Muscle of leg (tissue), 11 donors: ENCODE results near the gene ERBIN. TPM values are rescaled to one million over a fixed set of nuclear protein-coding genes. Genes with fewer than 3 reads are reported as not detected.
"Not testable (repeated sequence)": the region's sequence is repeated elsewhere in the genome, so short reads cannot be mapped to it uniquely, and the experiment has no call there.

ENCODE experiments used
- DNase-seq: peaks from one replicate; pipeline ENCODE4 v3.0.0; 2013
- H3K27ac ChIP-seq: one replicate; pipeline ENCODE4 v1.5.1; 2013; ENCODE audit warnings: mild to moderate bottlenecking, low read length, control low read depth
- H3K27me3 ChIP-seq: one replicate; pipeline ENCODE4 v1.6.1; 2013; ENCODE audit warnings: low read length; ENCODE audit not compliant: control insufficient read depth, insufficient read depth
- H3K36me3 ChIP-seq: one replicate; pipeline ENCODE4 v1.6.1; 2013; ENCODE audit warnings: low read length; ENCODE audit not compliant: control insufficient read depth, insufficient read depth
- H3K4me1 ChIP-seq: one replicate; pipeline ENCODE4 v1.6.1; 2013; ENCODE audit warnings: low read length; ENCODE audit not compliant: control insufficient read depth, insufficient read depth
- H3K4me3 ChIP-seq: one replicate; pipeline ENCODE4 v1.5.1; 2013; ENCODE audit warnings: low read length, control low read depth
- H3K9me3 ChIP-seq: replicated peaks from 2 replicates; pipeline ENCODE4 v1.6.1; 2013; ENCODE audit warnings: low read depth, low read length; ENCODE audit not compliant: control insufficient read depth
- WGBS: methylation state at CpG from one replicate; pipeline ENCODE4 v1.1.5; 2013; ENCODE audit warnings: missing lambda C conversion rate; ENCODE audit not compliant: insufficient coverage; 5-methylcytosine and 5-hydroxymethylcytosine counted together
- polyA plus RNA-seq, 8 donors: library from polyadenylated mRNA; unstranded; fragments of 120-200 nt; gene quantifications; one replicate each; pipeline versions ENCODE4 v1.2.1 to v1.2.3, GENCODE V29; 2013; ENCODE audit warnings: inconsistent platforms in 1 of 8, low replicate concordance in 1 of 8; ENCODE audit not compliant: insufficient read length in 8 of 8, insufficient read depth in 1 of 8
- total RNA-seq: library from RNA; stranded (reverse); fragments of 120-200 nt; gene quantifications from one replicate; pipeline ENCODE4 v1.2.4, GENCODE V29; 2013

Gene ERBIN
- total and polyA plus RNA-seq, 9 donors = 33.1 to 53.5 (median 44.8) TPM

GRCh38 chr5:65952259-65952658 is 25.9 kb downstream of the ERBIN start:
- H3K9me3 ChIP-seq = no peaks in the 10 kb centered on the region
- no peak overlapping the region for H3K27ac ChIP-seq
- no CpG with 5 or more reads among the region's 1 CpG for WGBS
- H3K36me3 ChIP-seq = no peaks in the 10 kb centered on the region
- DNase-seq = no peak
- no peaks in the 10 kb centered on the region for H3K27me3 ChIP-seq
- H3K4me1 ChIP-seq = no peaks in the 10 kb centered on the region
- no peak overlapping the region for H3K4me3 ChIP-seq

DNA sequence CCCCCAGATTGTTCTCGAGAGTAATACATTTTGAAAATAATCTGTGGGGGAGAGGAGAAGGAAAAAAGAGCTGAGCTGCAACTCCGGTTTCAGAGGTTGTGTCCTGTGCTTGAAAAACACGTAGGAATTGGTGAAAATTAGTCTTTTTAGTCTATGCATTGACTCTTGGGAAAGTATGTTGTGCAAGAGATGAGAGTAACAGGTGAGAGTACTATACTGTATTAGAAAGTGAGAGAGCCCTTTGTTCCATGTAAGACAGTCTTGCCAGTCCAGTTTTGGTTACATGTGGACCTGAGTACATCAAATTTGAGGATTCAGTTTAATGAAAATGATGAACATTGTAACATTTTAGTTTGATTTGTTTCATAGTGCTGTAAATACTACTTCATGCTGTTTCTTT is 27.8 kb downstream of the ERBIN start:
- Histone ChIP-seq H3K4me3 (no peak overlapping the region), H3K4me1 (no peaks in the 10 kb centered on the region), H3K9me3 (no peaks in the 10 kb centered on the region), H3K36me3 (no peaks in the 10 kb centered on the region), H3K27ac (no peak overlapping the region), H3K27me3 (no peaks in the 10 kb centered on the region)
- WGBS = 82% methylated on average over 2 of the region's 3 CpGs
- DNase-seq = no peak

- H3K27ac ChIP-seq = no peak overlapping the region
- DNase-seq = no peak
- no peaks in the 10 kb centered on the region for H3K4me1 ChIP-seq
- no peaks in the 10 kb centered on the region for H3K36me3 ChIP-seq
- WGBS = no CpG with 5 or more reads among the region's 3 CpGs
- no peak overlapping the region for H3K4me3 ChIP-seq
- no peaks in the 10 kb centered on the region for H3K27me3 ChIP-seq
- H3K9me3 ChIP-seq = no peaks in the 10 kb centered on the region
These were observed 29.4 kb downstream of the ERBIN start for GRCh38 chr5:65955746-65956145.

DNA sequence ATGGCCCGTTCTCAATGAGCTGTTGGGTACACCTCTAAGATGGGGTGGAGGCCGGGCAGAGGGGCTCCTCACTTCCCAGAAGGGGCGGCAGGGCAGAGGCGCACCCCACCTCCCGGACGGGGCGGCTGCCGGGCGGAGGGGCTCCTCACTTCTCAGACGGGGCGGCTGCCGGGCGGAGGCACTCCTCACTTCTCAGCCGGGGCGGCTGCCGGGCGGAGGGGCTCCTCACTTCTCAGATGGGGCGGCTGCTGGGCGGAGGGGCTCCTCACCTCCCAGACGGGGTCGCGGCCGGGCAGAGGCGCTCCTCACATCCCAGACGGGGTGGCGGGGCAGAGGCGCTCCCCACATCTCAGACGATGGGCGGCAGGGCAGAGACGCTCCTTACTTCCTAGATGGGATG is 31.3 kb downstream of the ERBIN start:
- H3K27me3 ChIP-seq, H3K36me3 ChIP-seq, H3K4me1 ChIP-seq, H3K27ac ChIP-seq, H3K9me3 ChIP-seq, DNase-seq, H3K4me3 ChIP-seq: not testable (repeated sequence)
- WGBS = 99% methylated on average over 11 of the region's 30 CpGs

DNA sequence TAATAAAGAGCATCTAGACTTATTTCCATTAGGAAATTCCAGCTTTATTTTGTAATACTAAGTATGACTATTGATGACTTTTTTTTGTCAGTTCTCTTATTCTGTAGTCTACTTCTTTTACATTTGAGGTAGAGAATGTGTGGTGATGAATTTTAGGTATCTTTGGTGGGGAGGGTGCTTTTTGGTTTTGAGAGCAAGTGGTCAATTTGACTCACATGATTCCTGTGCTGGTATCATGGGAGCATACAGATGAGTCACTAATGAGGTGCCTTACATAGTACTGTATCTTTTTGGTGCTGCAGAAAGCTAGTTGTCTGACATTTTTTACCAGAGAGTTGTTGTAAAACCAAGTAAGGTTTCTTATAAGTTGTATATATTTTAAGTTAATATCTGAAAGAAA is 35.3 kb downstream of the ERBIN start:
- Histone ChIP-seq H3K4me1 (no peaks in the 10 kb centered on the region), H3K4me3 (no peak overlapping the region), H3K9me3 (no peaks in the 10 kb centered on the region), H3K27ac (no peak overlapping the region), H3K36me3 (no peaks in the 10 kb centered on the region), H3K27me3 (no peaks in the 10 kb centered on the region)
- peak; percentile 25 for DNase-seq

DNA sequence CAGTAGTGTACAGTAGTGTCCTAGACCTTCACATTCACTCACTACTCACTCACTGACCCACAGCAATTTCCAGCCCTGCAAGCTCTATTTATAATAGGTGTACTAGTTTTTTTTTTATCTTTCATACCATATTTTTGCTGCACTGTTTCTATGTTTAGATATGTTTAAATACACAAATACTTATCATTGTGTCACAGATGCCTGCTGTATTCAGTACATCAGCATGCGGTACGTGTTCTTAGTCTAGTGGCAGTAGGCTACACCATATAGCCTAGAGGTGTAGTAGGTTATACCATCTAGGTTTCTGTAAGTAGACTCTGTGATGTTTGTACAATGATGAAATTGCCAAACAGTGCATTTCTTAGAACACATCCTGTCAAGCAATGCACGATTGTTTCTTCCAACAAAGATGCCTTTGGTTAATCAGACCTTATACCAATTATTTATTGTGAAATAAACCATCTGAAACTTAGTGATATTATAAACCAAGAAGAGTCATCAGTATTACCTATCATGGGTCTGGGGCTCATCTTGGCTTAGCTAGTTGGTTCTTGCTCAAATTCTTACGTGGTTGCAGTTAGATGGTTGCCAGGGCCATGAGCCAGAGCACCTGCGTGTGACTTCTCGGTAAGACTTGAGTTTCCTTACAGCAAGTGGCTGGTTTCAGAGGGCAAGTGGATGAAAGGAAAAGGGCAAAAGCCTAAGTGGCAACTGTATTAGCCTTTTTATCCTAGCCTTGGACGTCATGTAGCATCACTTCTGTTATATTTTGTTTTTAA is 41.1 kb downstream of the ERBIN start:
- H3K9me3 ChIP-seq = no peaks in the 10 kb centered on the region
- no peak overlapping the region for H3K27ac ChIP-seq
- no peak for DNase-seq
- WGBS = 61% methylated on average over 3 of the region's 7 CpGs
- H3K36me3 ChIP-seq = no peaks in the 10 kb centered on the region
- H3K4me3 ChIP-seq = no peak overlapping the region
- H3K4me1 ChIP-seq = peaks cover 2% of the 10 kb centered on the region
- no peaks in the 10 kb centered on the region for H3K27me3 ChIP-seq

- Histone ChIP-seq H3K4me1 (peaks cover 2% of the 10 kb centered on the region), H3K9me3 (no peaks in the 10 kb centered on the region), H3K4me3 (no peak overlapping the region), H3K27ac (no peak overlapping the region), H3K36me3 (no peaks in the 10 kb centered on the region), H3K27me3 (no peaks in the 10 kb centered on the region)
- no peak for DNase-seq
- WGBS = no CpG with 5 or more reads among the region's 2 CpGs
These were observed 43.4 kb downstream of the ERBIN start for GRCh38 chr5:65969539-65970393.

DNA sequence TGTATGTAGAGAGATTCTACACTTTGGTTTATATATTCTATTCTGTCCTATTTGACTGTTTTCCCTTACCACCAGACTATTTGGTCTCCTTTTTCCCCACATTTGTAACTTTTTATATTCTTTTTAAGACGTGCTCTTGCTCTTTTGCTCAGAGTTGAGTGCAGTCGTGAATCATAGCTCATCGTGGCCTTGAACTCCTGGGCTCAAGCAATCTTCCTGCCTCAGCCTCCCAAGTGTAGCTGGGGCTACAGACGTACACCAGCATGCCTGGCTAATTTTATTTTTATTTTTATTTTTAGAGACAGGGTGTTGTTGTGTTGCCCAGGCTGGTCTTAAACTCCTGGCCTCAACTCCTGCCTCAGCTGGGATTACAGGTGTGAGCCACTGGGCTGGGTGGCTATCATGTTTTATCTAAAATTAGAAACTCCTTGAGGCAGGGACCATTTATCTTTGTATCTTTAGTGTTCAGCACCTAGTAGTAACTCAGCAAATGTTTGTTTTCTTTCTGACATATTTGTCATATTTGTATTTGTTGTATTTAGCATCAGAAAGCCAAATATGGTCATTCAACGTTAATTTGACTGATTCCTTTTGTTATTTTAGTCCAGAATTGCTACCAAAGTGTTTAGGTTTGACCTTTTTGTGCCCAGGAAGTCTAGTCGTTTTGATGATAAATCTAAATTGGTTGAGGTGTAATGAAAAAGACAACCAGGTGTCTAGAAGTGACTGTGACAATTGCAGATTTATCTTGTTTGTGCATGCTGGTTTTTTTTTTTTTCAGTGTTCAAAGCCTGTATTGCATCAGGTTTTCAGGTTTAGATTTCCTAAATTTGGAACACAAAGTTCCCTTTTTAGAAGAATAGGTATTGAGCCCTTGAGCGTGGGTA is 44.3 kb downstream of the ERBIN start:
- no peak for DNase-seq
- H3K9me3 ChIP-seq = no peaks in the 10 kb centered on the region
- peaks cover 2% of the 10 kb centered on the region for H3K4me1 ChIP-seq
- H3K4me3 ChIP-seq = no peak overlapping the region
- no peaks in the 10 kb centered on the region for H3K27me3 ChIP-seq
- no peaks in the 10 kb centered on the region for H3K36me3 ChIP-seq
- H3K27ac ChIP-seq = no peak overlapping the region
- 38% methylated on average over 3 of the region's 7 CpGs for WGBS

- no peak for DNase-seq
- Histone ChIP-seq H3K4me3 (no peak overlapping the region), H3K27me3 (no peaks in the 10 kb centered on the region), H3K27ac (no peak overlapping the region), H3K4me1 (peaks cover 2% of the 10 kb centered on the region), H3K9me3 (no peaks in the 10 kb centered on the region), H3K36me3 (peaks cover 3% of the 10 kb centered on the region)
- no CpG with 5 or more reads among the region's 3 CpGs for WGBS
These were observed 45.3 kb downstream of the ERBIN start for GRCh38 chr5:65971643-65972042.

DNA sequence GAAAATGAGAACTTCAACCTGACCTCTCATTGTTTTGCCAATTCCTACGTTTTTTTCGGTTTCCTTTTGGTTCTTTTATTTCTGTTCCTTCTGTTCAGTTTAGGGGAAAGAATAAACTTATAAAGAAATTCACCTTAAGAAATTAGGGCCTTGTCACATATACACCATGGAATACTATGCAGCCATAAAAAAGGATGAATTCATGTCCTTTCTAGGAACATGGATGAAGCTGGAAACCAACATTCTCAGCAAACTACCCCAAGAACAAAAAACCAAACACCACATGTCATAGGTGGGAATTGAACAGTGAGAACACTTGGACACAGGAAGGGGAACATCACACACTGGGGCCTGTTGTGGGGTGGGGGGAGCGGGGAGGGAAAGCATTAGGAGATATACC is 46.5 kb downstream of the ERBIN start:
- not testable (repeated sequence) for H3K4me1 ChIP-seq, H3K9me3 ChIP-seq
- no CpG with 5 or more reads among the region's 3 CpGs for WGBS

More for the DNA sequence above, 46.5 kb downstream of the ERBIN start:
- H3K4me3 ChIP-seq, DNase-seq, H3K27me3 ChIP-seq, H3K27ac ChIP-seq, H3K36me3 ChIP-seq: not testable (repeated sequence)
